Right lobe of liver (tissue), 6 donors: ENCODE data around the gene HSD17B8. TPM values are rescaled to one million over a fixed set of nuclear protein-coding genes. Genes with fewer than 3 reads are reported as not detected.

Experiments used
- ATAC-seq, 4 donors: fragments of 200-7000 bp; cut with Tn5 transposase; one replicate each; pipeline ENCODE4 v1.9.1; 2020; ENCODE audit warnings: mild to moderate bottlenecking in 4 of 4, moderate library complexity in 4 of 4
- DNase-seq, 3 donors: peaks; one replicate each; pipeline ENCODE4 v3.0.0-alpha.2; 2020
- H3K27ac ChIP-seq, 3 donors: fragments of 200-600 bp; one replicate each; pipeline ENCODE4 v1.8.0; 2022
- H3K27me3 ChIP-seq, 2 donors: fragments of 200-600 bp; one replicate each; pipeline ENCODE4 v1.8.0; 2022
- H3K36me3 ChIP-seq, 4 donors: fragments of 200-600 bp; sonication (generic) in 1 of 4; one replicate each; pipeline versions ENCODE4 v1.5.1 to v1.8.0; 2017 to 2022; ENCODE audit warnings: control low read depth in 1 of 4
- H3K4me1 ChIP-seq, 4 donors: fragments of 200-600 bp; sonication (generic) in 1 of 4; one replicate each; pipeline versions ENCODE4 v1.5.1 to v1.8.0; 2017 to 2022; ENCODE audit warnings: control low read depth in 1 of 4
- H3K4me3 ChIP-seq, 3 donors: fragments of 200-600 bp; one replicate each; pipeline ENCODE4 v1.8.0; 2022
- H3K9me3 ChIP-seq, 4 donors: fragments of 200-600 bp; sonication (generic) in 1 of 4; one replicate each; pipeline versions ENCODE4 v1.5.1 to v1.8.0; 2017 to 2022; ENCODE audit warnings: control low read depth in 1 of 4
- CTCF ChIP-seq, 4 donors: fragments of 200-600 bp in 3 of 4; fragments of 450-650 bp in 1 of 4; IDR thresholded peaks; one replicate each; pipeline versions ENCODE4 v1.5.1 to v1.8.0; 2016 to 2022; ENCODE audit warnings: antibody characterized with exemption in 4 of 4, mild to moderate bottlenecking in 2 of 4
- POLR2A ChIP-seq: fragments of 450-650 bp; IDR thresholded peaks from one replicate; pipeline ENCODE4 v1.6.1; 2017; ENCODE audit warnings: antibody characterized with exemption, mild to moderate bottlenecking
- WGBS: methylation state at CpG from one replicate; pipeline ENCODE4 v1.1.6; 2018; ENCODE audit warnings: low coverage, low lambda C conversion rate; ENCODE audit not compliant: insufficient coverage; ENCODE audit errors: missing lambda C conversion rate; 5-methylcytosine and 5-hydroxymethylcytosine counted together
- intact Hi-C, 2 donors: fragments of 100-400 bp; cut with DNase I; formaldehyde crosslinking; loops; one replicate each; pipeline versions ENCODE4 v1.11.2 to v1.14.1; 2022
- total RNA-seq, 6 experiments: library from RNA; depleted of rRNA in 2 of 6; stranded (reverse); fragments of >200 nt in 2 of 6; fragmentation: NEBNext Ultra II Directional in 3 of 6; extraction: Animal tissue kit (Norgen Biotek cat#: 25700) in 3 of 6; gene quantifications; one replicate each; pipeline versions ENCODE4 v1.1.0 to v1.2.4, GENCODE V29; 2016 to 2023
- donor health status: DM: no; HTN: yes; CAD: no.
- donor health status: DM: no; HTN: no; CAD: no.
- donor health status: DM: no; HTN: no; CAD: no.
- donor health status: DM: no; HTN: yes; CAD: no.
- donor health status: DM: no; HTN: yes; CAD: no.

HSD17B8 gene
- total RNA-seq, 6 experiments from 2014 or later = 14.3 to 39.8 (median 33.8) TPM

DNA sequence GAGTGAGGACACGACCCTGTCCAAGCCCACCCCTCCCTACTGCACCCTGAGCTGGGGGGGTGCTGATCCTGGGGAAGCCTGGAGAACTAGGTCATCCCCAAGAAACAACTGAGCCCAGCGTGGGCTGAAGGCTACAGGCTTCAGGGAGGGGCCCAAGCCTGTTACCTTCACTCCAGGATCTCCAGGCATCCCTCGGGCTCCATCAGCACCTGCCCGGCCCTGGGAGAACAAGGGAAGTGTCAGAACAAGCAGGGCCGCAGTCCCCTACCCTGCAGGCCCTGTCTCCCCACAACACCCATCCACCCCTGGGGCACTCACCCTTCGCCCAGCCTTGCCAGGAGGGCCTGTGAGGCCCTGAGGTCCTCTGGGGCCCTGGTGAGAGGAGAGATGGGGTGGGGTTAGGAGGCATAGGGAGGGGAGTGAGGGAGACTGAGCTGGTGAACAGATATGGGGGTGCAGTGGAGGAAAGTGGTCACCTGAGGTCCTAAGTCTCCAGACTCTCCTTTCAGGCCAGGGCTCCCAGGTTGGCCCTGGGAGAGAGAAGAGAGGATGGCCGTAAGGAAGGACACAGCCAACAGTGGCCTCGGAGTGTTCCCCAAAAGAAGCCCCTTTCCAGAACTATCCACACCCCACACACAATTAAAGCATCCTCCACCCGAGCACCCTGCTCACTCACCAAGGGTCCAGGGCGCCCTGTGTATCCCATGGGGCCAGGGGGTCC, 25.5 kb upstream of the HSD17B8 start:
- Histone ChIP-seq H3K4me3 (no peak overlapping the region), H3K9me3 (no peaks in the 10 kb centered on the region), H3K27ac (no peak overlapping the region), H3K27me3 (no peaks in the 10 kb centered on the region), H3K36me3 (no peaks in the 10 kb centered on the region), H3K4me1 (no peaks in the 10 kb centered on the region)
- ATAC-seq (no peak), DNase-seq (no peak)
- intact Hi-C loops = no loop called here
- no peak for TF ChIP-seq POLR2A
- no peak for TF ChIP-seq CTCF (IDR thresholded peaks at IDR 0.05)
- 78% methylated on average over 4 of the region's 10 CpGs for WGBS

- Histone ChIP-seq H3K4me1 (no peaks in the 10 kb centered on the region), H3K9me3 (no peaks in the 10 kb centered on the region), H3K27ac (no peak overlapping the region), H3K36me3 (no peaks in the 10 kb centered on the region), H3K4me3 (no peak overlapping the region), H3K27me3 (no peaks in the 10 kb centered on the region)
- DNase-seq (no peak), ATAC-seq (no peak)
- TF ChIP-seq POLR2A = no peak
- TF ChIP-seq CTCF (IDR thresholded peaks at IDR 0.05) = no peak
- intact Hi-C loops = no loop called here
- WGBS = 100% methylated on average over 3 of the region's 7 CpGs
These were observed 23.3 kb upstream of the HSD17B8 start for GRCh38 chr6:33181141-33181540.

DNA sequence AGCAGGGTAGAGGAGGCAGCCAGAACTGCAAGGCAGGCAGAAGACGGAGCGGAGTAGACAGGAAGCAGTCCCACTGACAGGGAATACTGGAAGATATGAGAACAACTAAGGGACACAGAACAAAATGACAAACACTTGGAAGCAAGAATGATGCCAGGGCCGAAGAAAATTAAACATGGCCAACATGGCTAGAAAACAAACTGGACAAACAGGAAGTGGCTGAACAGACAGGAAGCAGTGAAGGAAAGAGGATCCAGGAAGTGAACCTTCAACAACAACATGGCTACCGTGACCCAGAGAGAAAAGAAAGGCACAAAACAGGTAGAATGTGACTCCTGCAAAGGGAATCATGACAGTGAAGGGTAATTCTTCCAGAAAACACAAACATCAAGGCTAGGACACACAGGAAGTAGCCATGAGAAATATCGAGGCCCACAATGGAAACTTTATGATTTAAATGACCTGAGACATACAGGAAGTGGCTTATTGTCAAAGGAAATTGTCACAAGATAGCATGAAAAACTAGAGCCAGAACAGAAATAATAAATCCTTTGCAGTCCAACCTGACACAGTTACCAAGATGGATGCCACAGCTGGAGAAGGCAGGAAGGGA, 21.3 kb upstream of the HSD17B8 start:
- Histone ChIP-seq H3K4me3 (no peak overlapping the region), H3K27ac (peak overlapping the region in 2 of 3 donors; percentile 3 to 8), H3K36me3 (no peaks in the 10 kb centered on the region), H3K4me1 (no peaks in the 10 kb centered on the region), H3K27me3 (no peaks in the 10 kb centered on the region), H3K9me3 (no peaks in the 10 kb centered on the region)
- ATAC-seq (peak; percentile 30 to 54 (median 30)), DNase-seq (no peak)
- intact Hi-C loops = no loop called here
- WGBS = 54% methylated on average over 5 of the region's 5 CpGs
- no peak for TF ChIP-seq POLR2A
- TF ChIP-seq CTCF (IDR thresholded peaks at IDR 0.05) = no peak

GRCh38 chr6:33185190-33185589, 19.3 kb upstream of the HSD17B8 start:
- ATAC-seq (no peak), DNase-seq (no peak)
- no peaks in the 10 kb centered on the region for H3K4me1 ChIP-seq
- no peak for TF ChIP-seq CTCF (IDR thresholded peaks at IDR 0.05)
- TF ChIP-seq POLR2A = no peak
- no peaks in the 10 kb centered on the region for H3K9me3 ChIP-seq
- no peaks in the 10 kb centered on the region for H3K27me3 ChIP-seq
- WGBS = 56% methylated on average over 7 of the region's 9 CpGs
- H3K36me3 ChIP-seq = no peaks in the 10 kb centered on the region
- H3K4me3 ChIP-seq = no peak overlapping the region
- intact Hi-C loops = no loop called here
- H3K27ac ChIP-seq = no peak overlapping the region
